C4-2B (cell line): ENCODE data around the gene DUOX2.

Experiments
- CTCF ChIP-seq: fragments of 450-650 bp; conservative IDR thresholded peaks from 2 replicates; pipeline ENCODE4 v1.5.1; 2017; ENCODE audit warnings: mild to moderate bottlenecking
- ZFX ChIP-seq: fragments of 450-650 bp; IDR thresholded peaks from 2 replicates; pipeline ENCODE4 v1.6.1; 2017

- TF ChIP-seq CTCF: no peak
- TF ChIP-seq ZFX: no peak
These were observed 19.6 kb downstream of the DUOX2 start for GRCh38 chr15:45094358-45094730.
